Sigmoid colon (tissue), 7 donors: ENCODE measurements around the gene RGS17. TPM values are rescaled to one million over a fixed set of nuclear protein-coding genes. Genes with fewer than 3 reads are reported as not detected.

Source experiments
- DNase-seq: peaks from one replicate; pipeline ENCODE4 v3.0.0-alpha.2; 2019
- H3K27ac ChIP-seq, 4 donors: fragments of 200-600 bp; sonication (generic); one replicate each; pipeline ENCODE4 v1.5.1; 2016 to 2019; ENCODE audit warnings: mild to moderate bottlenecking in 1 of 4
- H3K27me3 ChIP-seq, 3 donors: fragments of 200-600 bp; sonication (generic); one replicate each; pipeline ENCODE4 v1.5.1; 2019; ENCODE audit warnings: mild to moderate bottlenecking in 1 of 3
- H3K36me3 ChIP-seq, 4 donors: fragments of 200-600 bp; sonication (generic); one replicate each; pipeline ENCODE4 v1.5.1; 2016 to 2019
- H3K4me1 ChIP-seq, 4 donors: fragments of 200-600 bp; sonication (generic); one replicate each; pipeline ENCODE4 v1.5.1; 2017 to 2019
- H3K4me3 ChIP-seq, 4 donors: fragments of 200-600 bp; sonication (generic); one replicate each; pipeline ENCODE4 v1.5.1; 2017 to 2019; ENCODE audit warnings: mild to moderate bottlenecking in 2 of 4, moderate library complexity in 1 of 4
- H3K9me3 ChIP-seq, 4 donors: fragments of 200-600 bp in 3 of 4; sonication (generic) in 3 of 4; one replicate each; pipeline versions ENCODE4 v1.5.1 to v1.6.1; 2013 to 2019
- EP300 ChIP-seq, 4 donors: sonication (generic); formaldehyde crosslinking; IDR thresholded peaks; one replicate each; pipeline ENCODE4 v1.6.1; 2017; ENCODE audit warnings: antibody characterized with exemption in 4 of 4
- POLR2A ChIP-seq, 2 donors: fragments of 450-650 bp; IDR thresholded peaks; one replicate each; pipeline ENCODE4 v1.6.1; 2016; ENCODE audit warnings: antibody characterized with exemption in 2 of 2, mild to moderate bottlenecking in 2 of 2, moderate library complexity in 2 of 2
- POLR2AphosphoS5 ChIP-seq, 4 donors: sonication (generic); formaldehyde crosslinking; IDR thresholded peaks; one replicate each; pipeline ENCODE4 v1.6.1; 2017; ENCODE audit warnings: antibody characterized with exemption in 4 of 4
- WGBS, 2 donors: extraction: QIAGEN DNeasy Blood & Tissue Kit; methylation state at CpG; one replicate each; pipeline ENCODE4 v1.1.7; 2013; 5-methylcytosine and 5-hydroxymethylcytosine counted together
- intact Hi-C: fragments of 100-400 bp; cut with DNase I; formaldehyde crosslinking; loops from one replicate; pipeline ENCODE4 v1.15.1; 2023
- polyA plus RNA-seq, 3 donors: library from polyadenylated mRNA; stranded (reverse); fragments of 200-250 nt; gene quantifications; one replicate each; pipeline ENCODE4 v1.2.3, GENCODE V29; 2013
- total RNA-seq, 4 donors: library from RNA; depleted of rRNA; stranded (reverse); fragments of >200 nt; gene quantifications; one replicate each; pipeline ENCODE4 v1.1.0, GENCODE V29; 2016
- TF ChIP-seq, protein P1 (sequence below), 4 experiments: fragments of 450-650 bp in 3 of 4; fragments of 200-600 bp in 1 of 4; IDR thresholded peaks; one replicate each; pipeline ENCODE4 v1.5.1; 2016 to 2019; ENCODE audit warnings: antibody characterized with exemption in 4 of 4, mild to moderate bottlenecking in 3 of 4, moderate library complexity in 2 of 4
- donor health status: healthy with polysubstance abuse.
- donor health status: Bipolar disorder and iron deficiency.
- donor health status: healthy.

RGS17 gene
- total and polyA plus RNA-seq, 7 donors: 0.16 to 2.8 (median 0.41) TPM; not detected in 2

DNA sequence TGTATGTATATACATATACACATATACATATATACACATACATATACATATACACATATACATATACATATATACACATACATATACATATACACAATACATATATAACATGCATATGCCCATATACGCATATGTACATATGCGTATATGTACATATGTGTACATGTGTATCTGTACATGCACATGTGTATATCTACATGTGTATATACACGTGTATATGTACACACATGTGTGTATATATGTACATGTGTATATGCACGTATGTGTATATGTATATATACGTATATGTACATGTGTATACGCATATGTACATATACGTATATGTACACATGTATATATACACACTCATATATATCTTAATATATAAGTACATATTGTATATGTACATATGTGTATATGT lies 60.3 kb downstream of the RGS17 start:
- H3K4me3 ChIP-seq: no peak overlapping the region
- no peaks in the 10 kb centered on the region for H3K9me3 ChIP-seq
- intact Hi-C loops: no loop called here
- no peaks in the 10 kb centered on the region for H3K36me3 ChIP-seq
- 89 to 96% methylated on average over 7 of the region's 7 CpGs for WGBS, 2 donors
- H3K27ac ChIP-seq: no peak overlapping the region
- no peak for DNase-seq
- H3K4me1 ChIP-seq: no peaks in the 10 kb centered on the region
- TF ChIP-seq POLR2AphosphoS5 (IDR thresholded peaks at IDR 0.05) (no peak), EP300 (IDR thresholded peaks at IDR 0.05) (no peak), POLR2A (IDR thresholded peaks at IDR 0.05) (no peak)
- TF ChIP-seq, protein P1, sequence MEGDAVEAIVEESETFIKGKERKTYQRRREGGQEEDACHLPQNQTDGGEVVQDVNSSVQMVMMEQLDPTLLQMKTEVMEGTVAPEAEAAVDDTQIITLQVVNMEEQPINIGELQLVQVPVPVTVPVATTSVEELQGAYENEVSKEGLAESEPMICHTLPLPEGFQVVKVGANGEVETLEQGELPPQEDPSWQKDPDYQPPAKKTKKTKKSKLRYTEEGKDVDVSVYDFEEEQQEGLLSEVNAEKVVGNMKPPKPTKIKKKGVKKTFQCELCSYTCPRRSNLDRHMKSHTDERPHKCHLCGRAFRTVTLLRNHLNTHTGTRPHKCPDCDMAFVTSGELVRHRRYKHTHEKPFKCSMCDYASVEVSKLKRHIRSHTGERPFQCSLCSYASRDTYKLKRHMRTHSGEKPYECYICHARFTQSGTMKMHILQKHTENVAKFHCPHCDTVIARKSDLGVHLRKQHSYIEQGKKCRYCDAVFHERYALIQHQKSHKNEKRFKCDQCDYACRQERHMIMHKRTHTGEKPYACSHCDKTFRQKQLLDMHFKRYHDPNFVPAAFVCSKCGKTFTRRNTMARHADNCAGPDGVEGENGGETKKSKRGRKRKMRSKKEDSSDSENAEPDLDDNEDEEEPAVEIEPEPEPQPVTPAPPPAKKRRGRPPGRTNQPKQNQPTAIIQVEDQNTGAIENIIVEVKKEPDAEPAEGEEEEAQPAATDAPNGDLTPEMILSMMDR (IDR thresholded peaks at IDR 0.05): no peak
- no peaks in the 10 kb centered on the region for H3K27me3 ChIP-seq

DNA sequence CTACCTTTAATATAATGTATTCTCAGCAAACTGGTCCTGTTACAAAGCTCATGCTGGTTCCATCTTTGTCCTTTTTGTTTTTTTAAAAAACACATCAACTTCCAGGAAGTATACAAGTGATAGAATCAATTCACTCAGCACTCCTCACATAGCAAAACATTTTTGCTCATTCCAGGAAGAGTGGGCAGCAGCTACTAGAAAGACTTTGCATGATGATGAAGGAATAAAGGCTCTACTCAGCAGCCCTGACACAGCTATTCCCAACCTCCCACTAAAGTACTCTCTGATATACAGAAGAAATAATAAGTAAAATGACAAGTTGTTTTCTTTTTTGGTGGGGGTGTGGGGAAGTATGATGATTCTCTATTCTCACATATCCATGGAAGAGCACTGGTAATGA lies 61.2 kb downstream of the RGS17 start:
- Histone ChIP-seq H3K27ac (no peak overlapping the region), H3K4me1 (no peaks in the 10 kb centered on the region), H3K27me3 (no peaks in the 10 kb centered on the region), H3K36me3 (no peaks in the 10 kb centered on the region), H3K4me3 (no peak overlapping the region), H3K9me3 (no peaks in the 10 kb centered on the region)
- no peak for DNase-seq
- intact Hi-C loops: no loop called here
- TF ChIP-seq POLR2AphosphoS5 (IDR thresholded peaks at IDR 0.05): no peak
- TF ChIP-seq, protein P1 (IDR thresholded peaks at IDR 0.05): no peak
- no peak for TF ChIP-seq EP300 (IDR thresholded peaks at IDR 0.05)
- no peak for TF ChIP-seq POLR2A (IDR thresholded peaks at IDR 0.05)

DNA sequence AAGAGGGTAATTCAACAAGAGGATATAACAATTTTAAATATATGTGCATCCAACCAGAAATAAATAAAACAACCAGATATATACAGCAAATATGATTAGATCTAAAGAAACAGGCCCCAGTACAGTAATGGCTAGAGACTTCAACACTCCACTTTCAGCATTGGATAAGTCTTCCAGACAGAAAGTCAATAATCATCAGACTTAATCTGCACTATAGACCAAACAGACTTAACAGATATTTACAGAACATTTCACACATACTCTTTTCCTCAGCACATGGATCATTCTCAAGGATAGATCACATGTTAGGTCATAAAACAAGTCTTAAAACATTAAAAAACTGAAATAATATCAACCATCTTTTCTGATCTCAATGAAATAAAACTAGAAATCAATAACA lies 65.9 kb downstream of the RGS17 start:
- Histone ChIP-seq H3K9me3 (no peaks in the 10 kb centered on the region), H3K36me3 (no peaks in the 10 kb centered on the region), H3K27me3 (no peaks in the 10 kb centered on the region), H3K4me3 (no peak overlapping the region), H3K27ac (no peak overlapping the region), H3K4me1 (no peaks in the 10 kb centered on the region)
- intact Hi-C loops: no loop called here
- TF ChIP-seq EP300 (IDR thresholded peaks at IDR 0.05) (no peak), POLR2AphosphoS5 (IDR thresholded peaks at IDR 0.05) (no peak), POLR2A (IDR thresholded peaks at IDR 0.05) (no peak)
- TF ChIP-seq, protein P1 (IDR thresholded peaks at IDR 0.05): no peak
- DNase-seq: no peak

DNA sequence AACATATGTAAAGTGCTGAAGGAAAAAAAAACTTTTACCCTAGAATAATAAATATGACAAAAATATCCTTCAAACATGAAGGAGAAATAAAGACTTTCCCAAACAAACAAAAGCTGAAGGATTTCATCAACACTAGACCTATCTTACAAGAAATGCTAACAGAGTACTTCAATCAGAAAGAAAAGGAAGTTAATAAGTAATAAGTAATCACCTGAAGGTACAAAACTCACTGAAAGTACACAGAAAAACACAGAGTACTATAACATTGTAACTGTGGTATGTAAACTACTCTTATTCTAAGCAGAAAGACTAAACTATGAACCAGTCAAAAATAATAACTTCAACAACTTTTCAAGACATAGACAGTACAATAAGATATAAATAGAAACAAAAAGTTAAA lies 67.1 kb downstream of the RGS17 start:
- no peaks in the 10 kb centered on the region for H3K36me3 ChIP-seq
- TF ChIP-seq POLR2AphosphoS5 (IDR thresholded peaks at IDR 0.05) (no peak), EP300 (IDR thresholded peaks at IDR 0.05) (no peak), POLR2A (IDR thresholded peaks at IDR 0.05) (no peak)
- TF ChIP-seq, protein P1 (IDR thresholded peaks at IDR 0.05): no peak
- H3K27me3 ChIP-seq: no peaks in the 10 kb centered on the region
- no peak for DNase-seq
- H3K9me3 ChIP-seq: no peaks in the 10 kb centered on the region
- intact Hi-C loops: no loop called here
- no peaks in the 10 kb centered on the region for H3K4me1 ChIP-seq
- no peak overlapping the region for H3K4me3 ChIP-seq
- no peak overlapping the region for H3K27ac ChIP-seq

DNA sequence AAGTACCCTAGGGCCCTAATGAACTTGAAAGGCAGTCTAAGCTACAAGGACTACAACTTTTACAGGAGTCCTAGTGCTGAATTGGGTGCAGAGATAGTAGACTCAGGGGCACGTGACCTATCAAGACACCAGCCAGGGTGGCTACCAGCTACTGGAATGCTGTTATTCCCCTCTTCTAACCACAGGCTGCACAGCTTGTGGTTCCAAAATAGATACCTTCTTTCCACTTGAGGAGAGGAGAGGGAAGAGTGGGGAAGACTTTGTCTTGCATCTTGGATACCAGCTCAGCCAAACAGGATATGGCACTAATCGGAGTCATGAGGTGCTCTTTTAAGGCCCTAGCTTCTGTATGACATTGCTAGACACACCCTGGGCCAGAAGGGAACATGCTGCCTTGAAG lies 68.6 kb downstream of the RGS17 start:
- Histone ChIP-seq H3K27ac (no peak overlapping the region), H3K36me3 (no peaks in the 10 kb centered on the region), H3K4me1 (no peaks in the 10 kb centered on the region), H3K27me3 (no peaks in the 10 kb centered on the region), H3K4me3 (no peak overlapping the region), H3K9me3 (no peaks in the 10 kb centered on the region)
- TF ChIP-seq POLR2AphosphoS5 (IDR thresholded peaks at IDR 0.05) (no peak), POLR2A (IDR thresholded peaks at IDR 0.05) (no peak), EP300 (IDR thresholded peaks at IDR 0.05) (no peak)
- TF ChIP-seq, protein P1 (IDR thresholded peaks at IDR 0.05): no peak
- DNase-seq: no peak
- intact Hi-C loops: no loop called here
- WGBS, 2 donors: 90 to 93% methylated on average over 2 of the region's 2 CpGs
